DOHH2 (cell line): ENCODE data around the gene SLC1A4.
A peak's percentile ranks its signal among the peaks of the same experiment; 100 is the strongest.

ENCODE experiments used
- H3F3A ChIP-seq: fragments of 200-600 bp; sonication (generic), shearing (Covaris generic); 2 replicates; pipeline ENCODE4 v1.6.0; 2016; ENCODE audit warnings: antibody characterized with exemption, mild to moderate bottlenecking; ENCODE audit not compliant: control insufficient read depth, insufficient read depth
- H3K27ac ChIP-seq: fragments of 200-600 bp; sonication (generic); 2 replicates; pipeline ENCODE4 v1.5.1; 2014; ENCODE audit warnings: low read depth, mild to moderate bottlenecking, low read length, moderate library complexity
- H3K27me3 ChIP-seq: fragments of 200-600 bp; sonication (generic); 2 replicates; pipeline ENCODE4 v1.6.1; 2014; ENCODE audit warnings: mild to moderate bottlenecking, low read length, mixed read lengths; ENCODE audit not compliant: control insufficient read depth
- H3K36me3 ChIP-seq: fragments of 200-600 bp; sonication (generic); 2 replicates; pipeline ENCODE4 v1.6.1; 2014; ENCODE audit warnings: mild to moderate bottlenecking, low read length, moderate library complexity, mixed read lengths; ENCODE audit not compliant: control insufficient read depth
- H3K4me1 ChIP-seq: fragments of 200-600 bp; sonication (generic); 2 replicates; pipeline ENCODE4 v1.6.1; 2014; ENCODE audit warnings: mild to moderate bottlenecking, low read length, mixed read lengths; ENCODE audit not compliant: control insufficient read depth
- H3K4me2 ChIP-seq: fragments of 200-600 bp; sonication (generic); 2 replicates; pipeline ENCODE4 v1.6.0; 2014; ENCODE audit warnings: mild to moderate bottlenecking, low read length, moderate library complexity
- H3K4me3 ChIP-seq: fragments of 200-600 bp; sonication (generic); 2 replicates; pipeline ENCODE4 v1.5.1; 2014; ENCODE audit warnings: mild to moderate bottlenecking, low read length, mixed read lengths
- H3K79me2 ChIP-seq: fragments of 200-600 bp; sonication (generic); 2 replicates; pipeline ENCODE4 v1.6.1; 2014; ENCODE audit warnings: mild to moderate bottlenecking, low read length, mixed read lengths; ENCODE audit not compliant: control insufficient read depth
- H3K9me2 ChIP-seq: fragments of 200-600 bp; sonication (generic); replicated peaks from 2 replicates; pipeline ENCODE4 v1.6.1; 2014; ENCODE audit warnings: mild to moderate bottlenecking, low read length, mixed read lengths; ENCODE audit not compliant: control insufficient read depth
- H3K9me3 ChIP-seq: fragments of 200-600 bp; sonication (generic); 2 replicates; pipeline ENCODE4 v1.6.1; 2014; ENCODE audit warnings: antibody characterized with exemption, low read length, mixed read lengths; ENCODE audit not compliant: control insufficient read depth, insufficient read depth
- H4K20me1 ChIP-seq: fragments of 200-600 bp; sonication (generic); 2 replicates; pipeline ENCODE4 v1.6.0; 2014; ENCODE audit warnings: low read depth, mild to moderate bottlenecking, antibody characterized with exemption, low read length, moderate library complexity; ENCODE audit not compliant: control insufficient read depth, insufficient read depth
- CTCF ChIP-seq: fragments of 200-600 bp; sonication (generic); IDR thresholded peaks from one replicate; pipeline ENCODE4 v1.5.1; 2014; ENCODE audit warnings: antibody characterized with exemption, mild to moderate bottlenecking, low read depth, low read length; ENCODE audit not compliant: poor library complexity, severe bottlenecking
- EZH2phosphoT487 ChIP-seq: fragments of 200-600 bp; sonication (generic); IDR thresholded peaks from 2 replicates; pipeline ENCODE4 v1.6.1; 2017; ENCODE audit warnings: borderline replicate concordance, mild to moderate bottlenecking, antibody characterized with exemption, low read length, moderate library complexity, mixed read lengths

SLC1A4 gene

DNA sequence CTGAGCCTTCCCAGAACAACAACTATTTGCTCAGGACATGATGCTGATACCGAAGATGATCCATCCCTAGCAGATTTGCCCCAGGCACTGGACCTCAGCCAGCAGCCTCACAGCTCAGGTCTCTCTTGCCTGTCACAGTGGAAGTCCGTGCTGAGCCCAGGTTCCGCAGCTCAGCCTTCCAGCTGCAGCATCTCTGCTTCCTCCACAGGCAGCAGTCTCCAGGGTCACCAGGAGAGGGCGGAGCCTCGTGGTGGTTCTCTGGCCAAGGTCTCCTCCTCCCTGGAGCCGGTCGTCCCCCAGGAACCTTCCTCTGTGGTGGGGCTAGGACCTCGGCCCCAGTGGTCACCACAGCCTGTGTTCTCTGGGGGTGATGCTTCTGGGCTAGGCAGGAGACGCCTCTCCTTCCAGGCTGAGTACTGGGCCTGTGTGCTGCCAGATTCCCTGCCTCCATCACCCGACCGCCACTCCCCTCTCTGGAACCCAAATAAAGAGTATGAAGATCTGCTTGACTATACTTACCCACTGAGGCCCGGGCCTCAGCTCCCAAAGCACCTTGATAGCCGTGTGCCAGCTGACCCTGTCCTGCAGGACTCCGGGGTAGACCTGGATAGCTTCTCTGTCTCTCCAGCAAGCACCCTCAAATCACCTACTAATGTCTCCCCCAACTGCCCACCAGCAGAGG is 82.4 kb downstream of the SLC1A4 start:
- Histone ChIP-seq H3K27me3 (no peaks in the 10 kb centered on the region), H4K20me1 (no peaks in the 10 kb centered on the region), H3K4me3 (no peak overlapping the region), H3K4me1 (peaks cover 28% of the 10 kb centered on the region), H3K4me2 (no peak overlapping the region), H3K9me3 (no peaks in the 10 kb centered on the region), H3K27ac (no peak overlapping the region), H3F3A (0 out of 2 replicates have a peak, but pooled peaks cover 3% of the 10 kb centered on the region), H3K79me2 (no peaks in the 10 kb centered on the region), H3K36me3 (peaks cover 48% of the 10 kb centered on the region), H3K9me2 (no peaks in the 10 kb centered on the region)
- TF ChIP-seq CTCF: peak; percentile 31
- no peak for TF ChIP-seq EZH2phosphoT487

DNA sequence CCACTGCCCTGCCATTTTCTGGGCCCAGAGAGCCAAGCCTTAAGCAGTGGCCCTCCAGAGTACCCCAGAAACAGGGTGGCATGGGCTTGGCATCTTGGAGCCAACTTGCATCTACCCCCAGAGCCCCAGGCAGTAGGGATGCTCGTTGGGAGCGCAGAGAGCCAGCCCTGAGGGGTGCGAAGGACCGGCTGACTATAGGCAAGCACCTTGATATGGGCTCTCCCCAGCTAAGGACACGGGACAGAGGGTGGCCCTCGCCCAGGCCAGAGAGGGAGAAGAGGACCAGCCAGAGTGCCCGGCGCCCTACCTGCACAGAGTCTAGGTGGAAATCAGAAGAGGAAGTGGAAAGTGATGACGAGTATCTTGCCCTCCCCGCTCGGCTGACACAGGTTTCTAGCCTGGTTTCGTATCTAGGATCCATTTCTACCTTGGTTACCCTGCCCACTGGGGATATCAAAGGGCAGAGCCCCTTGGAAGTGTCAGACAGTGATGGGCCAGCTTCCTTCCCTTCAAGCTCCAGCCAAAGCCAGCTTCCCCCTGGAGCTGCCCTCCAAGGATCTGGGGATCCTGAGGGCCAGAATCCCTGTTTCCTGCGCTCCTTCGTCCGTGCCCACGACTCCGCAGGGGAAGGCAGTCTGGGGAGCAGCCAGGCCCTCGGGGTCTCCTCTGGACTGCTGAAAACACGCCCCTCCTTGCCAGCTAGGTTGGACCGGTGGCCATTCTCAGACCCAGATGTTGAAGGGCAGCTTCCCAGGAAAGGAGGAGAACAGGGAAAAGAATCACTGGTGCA is 83.2 kb downstream of the SLC1A4 start:
- Histone ChIP-seq H3K9me3 (no peaks in the 10 kb centered on the region), H3K4me1 (peaks cover 28% of the 10 kb centered on the region), H3K27ac (no peak overlapping the region), H3K79me2 (no peaks in the 10 kb centered on the region), H3K4me3 (no peak overlapping the region), H4K20me1 (no peaks in the 10 kb centered on the region), H3K9me2 (no peaks in the 10 kb centered on the region), H3K27me3 (no peaks in the 10 kb centered on the region), H3F3A (0 out of 2 replicates have a peak, but pooled peaks cover 3% of the 10 kb centered on the region), H3K36me3 (peaks cover 48% of the 10 kb centered on the region), H3K4me2 (no peak overlapping the region)
- TF ChIP-seq CTCF: no peak
- TF ChIP-seq EZH2phosphoT487: no peak
